HepG2 (cell line): ENCODE results near the gene VASN. TPM values are rescaled to one million over a fixed set of nuclear protein-coding genes. Genes with fewer than 3 reads are reported as not detected.

Experiments used
- ATAC-seq: fragments of 200-7000 bp; cut with Tn5 transposase; 3 replicates; pipeline ENCODE4 v1.9.1; 2020; ENCODE audit warnings: mild to moderate bottlenecking, moderate library complexity
- BruUV-seq: library from RNA; stranded (reverse); fragments of 400-500 nt; replicated peaks from 2 replicates; lab custom pipeline; 2021; lab: Mats Ljungman, UMichigan
- CTCF ChIA-PET: fragments of 300-600 bp; formaldehyde crosslinking; extraction: SDS; loops from one replicate; lab custom pipeline; 2021; ENCODE audit warnings: low total read pairs, inconsistent platforms, low intra/inter-chr PET ratio; lab: Yijun Ruan, JAX
- POLR2A ChIA-PET: fragments of 350-600 bp; sonication (Branson Sonifier 250); formaldehyde crosslinking; loops from one replicate; lab custom pipeline; 2020; ENCODE audit warnings: antibody characterized with exemption, inconsistent platforms; lab: Yijun Ruan, JAX
- DNase-seq: peaks from one replicate; pipeline ENCODE4 v3.0.0-alpha.2; 2015; ENCODE audit warnings: low spot score
- FAIRE-seq: peaks from 3 replicates; lab custom pipeline; 2011; peaks lifted over from hg19 to GRCh38; lab: Jason Lieb, UNC
- H2AFZ ChIP-seq: one replicate; pipeline ENCODE4 v1.6.1; 2011; ENCODE audit warnings: low read length, inconsistent platforms
- H3K27ac ChIP-seq: fragments of 300-600 bp; 3 replicates; pipeline ENCODE4 v1.8.0; 2011; ENCODE audit warnings: mixed run types, mild to moderate bottlenecking, mixed read lengths, low read length, inconsistent platforms; ENCODE audit not compliant: insufficient read depth; ENCODE audit errors: extremely low read length
- H3K27me3 ChIP-seq, 2 experiments: fragments of 200-600 bp in 1 of 2; 2 replicates in 1 of 2; 3 replicates in 1 of 2; pipeline versions ENCODE4 v1.6.0 to v1.8.0; 2011; ENCODE audit warnings: low read length in 2 of 2, mild to moderate bottlenecking in 2 of 2, moderate library complexity in 2 of 2, inconsistent platforms in 1 of 2; ENCODE audit not compliant: insufficient read depth in 2 of 2, control insufficient read depth in 1 of 2
- H3K36me3 ChIP-seq, 2 experiments: fragments of 200-600 bp in 1 of 2; replicated peaks in 1 of 2; 2 replicates in 1 of 2; 3 replicates in 1 of 2; pipeline versions ENCODE4 v1.5.1 to v1.8.0; 2011; ENCODE audit warnings: low read length in 2 of 2, inconsistent platforms in 1 of 2; ENCODE audit not compliant: insufficient read depth in 2 of 2, control insufficient read depth in 1 of 2
- H3K4me1 ChIP-seq: 2 replicates; pipeline ENCODE4 v1.5.1; 2012; ENCODE audit warnings: low read length, inconsistent platforms; ENCODE audit not compliant: insufficient read depth
- H3K4me2 ChIP-seq: 2 replicates; pipeline ENCODE4 v1.6.0; 2011; ENCODE audit warnings: low read depth, low read length, inconsistent platforms
- H3K4me3 ChIP-seq, 3 experiments: fragments of 200-600 bp in 1 of 3; sonication (generic), shearing (Covaris generic) in 1 of 3; replicated peaks in 1 of 3; 2 replicates each; pipeline ENCODE4 v1.5.1; 2011 to 2016; ENCODE audit warnings: low read length in 3 of 3, inconsistent platforms in 2 of 3, low read depth in 2 of 3, mild to moderate bottlenecking in 2 of 3, control low read depth in 1 of 3, mixed read lengths in 1 of 3; ENCODE audit not compliant: insufficient read depth in 1 of 3
- H3K79me2 ChIP-seq: one replicate; pipeline ENCODE4 v1.6.1; 2011; ENCODE audit warnings: low read length, inconsistent platforms; ENCODE audit not compliant: insufficient read depth
- H3K9ac ChIP-seq: 2 replicates; pipeline ENCODE4 v1.6.0; 2011; ENCODE audit warnings: mild to moderate bottlenecking, low read depth, low read length, inconsistent platforms; ENCODE audit not compliant: insufficient read depth
- H3K9me3 ChIP-seq: 2 replicates; pipeline ENCODE4 v1.5.1; 2012; ENCODE audit warnings: mild to moderate bottlenecking, low read length
- H4K20me1 ChIP-seq: 2 replicates; pipeline ENCODE4 v1.6.0; 2011; ENCODE audit warnings: inconsistent platforms, mild to moderate bottlenecking, low read length, moderate library complexity; ENCODE audit not compliant: insufficient read depth
- EED ChIP-seq: sonication (generic); formaldehyde crosslinking; IDR thresholded peaks from 2 replicates; pipeline ENCODE4 v1.5.0; 2020; ENCODE audit warnings: mild to moderate bottlenecking, missing genetic modification reagents
- ZNF691 ChIP-seq: sonication (generic); formaldehyde crosslinking; IDR thresholded peaks from 2 replicates; pipeline ENCODE4 v1.4.0; 2020; ENCODE audit warnings: missing genetic modification reagents, low read depth, mild to moderate bottlenecking, borderline replicate concordance
- ZNF737 ChIP-seq: sonication (generic); formaldehyde crosslinking; IDR thresholded peaks from 2 replicates; pipeline ENCODE4 v1.5.0; 2020; ENCODE audit warnings: missing genetic modification reagents, mild to moderate bottlenecking, borderline replicate concordance
- WGBS: methylation state at CpG from one replicate; pipeline ENCODE4 v1.1.6; 2017; ENCODE audit warnings: low lambda C conversion rate; 5-methylcytosine and 5-hydroxymethylcytosine counted together
- in situ Hi-C: cut with HindIII; loops from 2 replicates; pipeline ENCODE4 v1.10.0; 2017; ENCODE audit warnings: low pct_unique_long_range_greater_than_20kb; ENCODE audit not compliant: extremely low pct_ligation_motif_present
- intact Hi-C: fragments of 100-400 bp; cut with micrococcal nuclease; formaldehyde crosslinking; loops from one replicate; pipeline ENCODE4 v1.10.0; 2022; ENCODE audit not compliant: unreplicated experiment
- polyA plus RNA-seq, 8 experiments: library from polyadenylated mRNA; depleted of rRNA in 3 of 8; stranded (reverse) in 7 of 8; unstranded in 1 of 8; fragments of >200 nt; fragmentation: Illumina TruSeq in 4 of 8; extraction: Trizol in 4 of 8; gene quantifications; 2 replicates each; pipeline versions ENCODE4 v1.2.1 to v1.2.3, GENCODE V29; 2011 to 2016; ENCODE audit warnings: low read depth in 4 of 8, missing spikeins in 1 of 8, mixed read lengths in 1 of 8; ENCODE audit not compliant: insufficient read depth in 1 of 8
- total RNA-seq, 5 experiments: library from RNA; depleted of rRNA; stranded (reverse); fragments of >200 nt; fragmentation: Illumina TruSeq; extraction: Trizol; gene quantifications; 2 replicates each; pipeline ENCODE4 v1.2.3, GENCODE V29; 2016; ENCODE audit warnings: low read depth in 1 of 5
- TF ChIP-seq, protein P1 (sequence below): sonication (generic); formaldehyde crosslinking; conservative IDR thresholded peaks from 2 replicates; pipeline ENCODE4 v1.4.0; 2020; ENCODE audit warnings: missing genetic modification reagents

The VASN gene
- total and polyA plus RNA-seq, 2 of the 13 experiments (the other 11 are each of a cell fraction or from before 2014, with no cell fraction given), result 8.4 to 18.2 TPM

DNA sequence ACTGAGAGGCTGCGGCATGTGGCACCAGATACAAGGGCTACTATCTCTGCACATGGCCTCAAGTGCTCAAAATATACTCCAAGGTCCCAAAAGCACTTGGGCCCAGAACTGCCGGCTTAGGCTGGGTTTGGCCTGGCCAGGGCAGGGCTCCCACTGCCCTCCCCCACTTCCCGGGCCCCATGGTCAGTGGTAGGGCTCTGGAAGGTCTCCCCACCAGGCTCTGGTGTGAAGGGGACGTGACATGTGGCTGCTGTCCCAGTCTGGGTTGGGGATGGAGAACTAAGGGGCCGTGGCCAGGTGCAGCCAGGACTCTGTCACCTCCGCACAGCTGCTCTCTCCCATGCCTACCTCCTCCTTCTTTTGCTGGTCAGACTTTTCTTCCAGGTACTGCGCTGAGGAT lies 14.8 kb upstream of the VASN start:
- H2AFZ ChIP-seq, result no peak overlapping the region
- no peak overlapping the region for H3K9ac ChIP-seq
- no TSS peak for BruUV-seq
- no peak overlapping the region for H3K4me3 ChIP-seq
- 100% methylated on average over 2 of the region's 7 CpGs for WGBS
- H3K4me2 ChIP-seq, result no peak overlapping the region
- CTCF ChIA-PET, result no interaction called here
- in situ Hi-C loops, result no loop called here
- H3K4me1 ChIP-seq, result peaks cover 37% of the 10 kb centered on the region
- FAIRE-seq (no peak), ATAC-seq (no peak), DNase-seq (no peak)
- no peaks in the 10 kb centered on the region for H3K9me3 ChIP-seq
- no peaks in the 10 kb centered on the region for H4K20me1 ChIP-seq
- intact Hi-C loops, result no loop called here
- H3K27ac ChIP-seq, result no peak overlapping the region
- H3K79me2 ChIP-seq, result no peaks in the 10 kb centered on the region
- POLR2A ChIA-PET, result no interaction called here
- no peaks in the 10 kb centered on the region; a peak in 1 of 5 replicates for H3K27me3 ChIP-seq
- TF ChIP-seq ZNF737 (no peak), ZNF691 (CRISPR knock-in tag) (no peak)
- no peaks in the 10 kb centered on the region for H3K36me3 ChIP-seq

DNA sequence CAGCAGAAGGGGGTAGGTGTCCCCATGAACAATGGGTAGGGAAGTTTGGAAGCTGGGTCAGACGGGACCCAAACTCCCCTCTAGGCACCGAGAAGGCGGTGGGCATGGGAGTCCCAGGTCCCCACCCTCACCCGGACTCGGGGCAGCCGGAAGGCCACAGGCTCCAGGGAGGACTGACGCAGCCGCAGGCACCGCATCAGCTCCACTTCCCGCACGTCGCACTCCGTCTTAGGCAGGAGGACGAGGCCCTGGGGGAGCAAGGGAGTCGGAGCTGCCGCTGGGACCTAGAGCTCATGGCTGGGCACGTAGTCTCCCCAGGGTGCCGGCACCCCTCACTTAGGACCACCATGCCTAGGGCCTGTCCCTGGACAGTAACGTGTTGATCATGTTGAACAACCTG lies 13.4 kb upstream of the VASN start:
- BruUV-seq, result no TSS peak
- FAIRE-seq (no peak), ATAC-seq (no peak), DNase-seq (no peak)
- Histone ChIP-seq H3K4me1 (peaks cover 24% of the 10 kb centered on the region), H3K36me3 (no peaks in the 10 kb centered on the region), H3K4me2 (no peak overlapping the region), H3K4me3 (no peak overlapping the region), H3K9me3 (no peaks in the 10 kb centered on the region), H3K9ac (no peak overlapping the region), H2AFZ (no peak overlapping the region), H3K79me2 (no peaks in the 10 kb centered on the region), H3K27ac (no peak overlapping the region), H4K20me1 (no peaks in the 10 kb centered on the region), H3K27me3 (no peaks in the 10 kb centered on the region; a peak in 1 of 5 replicates)
- TF ChIP-seq EED (CRISPR knock-in tag), result 0 out of 2 replicates have a peak, but pooled peaks have one; percentile 22
- TF ChIP-seq, protein P1, sequence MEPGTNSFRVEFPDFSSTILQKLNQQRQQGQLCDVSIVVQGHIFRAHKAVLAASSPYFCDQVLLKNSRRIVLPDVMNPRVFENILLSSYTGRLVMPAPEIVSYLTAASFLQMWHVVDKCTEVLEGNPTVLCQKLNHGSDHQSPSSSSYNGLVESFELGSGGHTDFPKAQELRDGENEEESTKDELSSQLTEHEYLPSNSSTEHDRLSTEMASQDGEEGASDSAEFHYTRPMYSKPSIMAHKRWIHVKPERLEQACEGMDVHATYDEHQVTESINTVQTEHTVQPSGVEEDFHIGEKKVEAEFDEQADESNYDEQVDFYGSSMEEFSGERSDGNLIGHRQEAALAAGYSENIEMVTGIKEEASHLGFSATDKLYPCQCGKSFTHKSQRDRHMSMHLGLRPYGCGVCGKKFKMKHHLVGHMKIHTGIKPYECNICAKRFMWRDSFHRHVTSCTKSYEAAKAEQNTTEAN (CRISPR knock-in tag), result no peak
- CTCF ChIA-PET, result interaction anchor here (0.9 to 4.9 kb wide), 3 partner anchors 20 to 53 kb away, joined by 3 to 92 read pairs (median 10); no protein-coding TSS in a partner anchor
- in situ Hi-C loops (no loop called here), intact Hi-C loops (loop anchor here (2.0 kb wide), 1 partner anchor 15 kb away; no protein-coding TSS in a partner anchor)
- POLR2A ChIA-PET, result no interaction called here
- WGBS, result 73% methylated on average over 2 of the region's 19 CpGs
